HG03354 (cell line): ENCODE data around the gene C7orf25.

Source experiments
- ATAC-seq: cut with Tn5 transposase; IDR thresholded peaks from one replicate; pipeline ENCODE4 v1.9.1; 2021; ENCODE audit warnings: mild to moderate bottlenecking; ENCODE audit not compliant: unreplicated experiment, poor library complexity, severe bottlenecking

The C7orf25 gene

DNA sequence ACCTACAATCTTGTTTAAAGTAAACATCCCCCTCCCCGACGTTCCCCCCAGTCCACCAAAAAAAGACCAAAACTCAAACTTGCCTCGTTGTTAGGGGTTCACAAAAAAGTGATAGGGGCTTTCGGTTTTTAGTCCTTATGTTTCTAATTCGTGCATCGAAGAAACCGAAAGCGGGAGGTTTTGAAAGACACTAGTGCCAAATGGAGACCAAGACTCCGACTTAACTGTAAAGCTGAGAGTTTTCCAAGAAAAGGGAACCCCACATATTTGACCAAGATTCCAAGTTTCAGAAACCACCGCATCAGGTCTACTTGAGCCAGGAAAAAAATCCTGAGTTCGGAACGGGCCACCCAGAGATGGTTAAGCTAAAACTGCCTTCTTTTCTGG, 19.6 kb upstream of the C7orf25 start:
- ATAC-seq: no peak

DNA sequence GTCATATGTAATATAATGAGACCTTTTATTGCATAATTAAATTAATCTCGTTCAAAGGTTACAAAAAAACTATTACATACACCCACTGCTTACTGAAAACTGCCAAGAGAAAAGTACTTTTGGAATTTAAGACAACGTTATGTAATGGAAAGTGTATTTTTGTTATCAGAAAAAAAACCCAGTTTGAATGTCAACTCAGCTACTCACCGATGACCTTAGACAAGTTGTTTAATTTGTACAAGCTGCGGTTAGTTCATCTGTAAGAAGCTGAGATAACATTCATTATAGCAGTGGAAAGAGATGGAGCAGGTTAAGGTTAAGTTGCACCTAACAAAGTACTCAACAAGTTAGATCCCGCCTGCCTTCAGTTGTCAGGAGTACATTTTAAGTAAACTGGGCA, 19.0 kb upstream of the C7orf25 start:
- no peak for ATAC-seq

DNA sequence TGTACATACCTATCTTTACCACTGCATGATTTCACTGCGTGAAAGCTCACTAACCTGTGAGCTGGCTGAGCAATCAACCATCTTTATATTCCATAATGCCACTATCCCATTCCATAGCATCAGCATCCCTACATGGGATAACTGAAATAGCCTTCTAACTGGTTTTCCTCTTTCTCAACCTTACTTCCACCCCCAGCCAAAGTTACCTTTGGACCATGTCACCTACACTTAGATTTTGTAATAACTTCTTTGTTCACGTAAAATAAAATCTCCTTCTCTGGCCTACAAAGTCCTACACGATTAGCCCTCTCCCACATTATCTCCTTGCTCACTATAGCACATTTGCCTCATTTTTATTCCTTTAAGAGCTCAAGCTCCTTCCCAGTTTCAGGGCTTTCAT, 17.6 kb upstream of the C7orf25 start:
- no peak for ATAC-seq

DNA sequence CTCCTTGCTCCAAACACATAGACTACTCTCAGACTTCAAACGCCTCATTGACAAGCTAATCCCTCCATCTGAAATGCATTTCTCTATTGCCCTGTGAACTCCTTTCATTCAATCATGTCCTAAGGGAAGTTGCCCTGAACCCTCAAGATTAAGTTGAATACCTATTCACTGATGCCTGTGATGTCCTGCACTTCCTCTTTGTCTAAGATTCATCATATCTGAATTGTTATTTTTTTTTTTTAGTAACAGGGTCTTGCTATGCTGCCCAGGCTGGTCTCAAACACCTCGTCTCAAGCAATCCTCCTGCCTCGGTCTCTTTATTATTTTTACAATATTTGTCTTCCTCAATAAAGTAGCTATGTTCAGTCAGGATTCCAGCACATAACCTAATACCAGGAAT, 16.9 kb upstream of the C7orf25 start:
- no peak for ATAC-seq

DNA sequence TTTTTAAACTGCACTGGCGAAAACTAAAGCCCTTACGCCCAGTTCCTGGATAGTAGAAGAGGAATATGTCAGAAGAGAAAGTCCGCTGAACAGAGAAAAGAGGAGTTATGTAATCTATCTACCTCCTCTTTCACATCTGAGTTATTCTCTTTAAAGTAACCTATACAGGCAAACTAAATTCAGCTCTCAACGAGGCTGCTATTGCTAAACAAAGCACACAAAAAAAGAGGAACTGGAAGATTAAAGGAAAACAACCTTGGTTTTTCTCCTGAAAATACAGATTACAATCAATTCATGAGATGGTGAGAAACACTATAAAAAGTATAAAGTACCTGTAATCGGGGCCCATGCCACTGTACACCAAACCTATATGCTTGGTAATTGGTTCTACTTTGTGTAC, 14.3 kb upstream of the C7orf25 start:
- ATAC-seq: no peak

DNA sequence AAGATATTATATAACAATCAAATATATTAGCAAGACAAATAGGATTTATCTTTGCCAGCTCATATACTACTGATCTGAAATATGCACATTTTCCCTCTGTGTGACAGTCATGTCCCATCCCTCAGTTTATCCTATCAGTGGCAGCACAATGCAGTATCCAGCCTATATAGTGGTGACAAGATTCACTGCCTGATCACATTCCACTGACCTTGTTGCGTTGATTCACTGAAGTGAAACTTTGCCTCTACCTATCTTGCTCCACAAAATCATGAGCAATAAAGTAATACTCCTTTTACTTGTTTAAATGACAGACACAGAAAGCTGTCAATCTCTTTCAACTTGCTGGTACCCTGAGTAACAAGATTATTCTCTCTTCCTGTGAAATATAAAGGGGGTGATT, 13.8 kb upstream of the C7orf25 start:
- no peak for ATAC-seq

DNA sequence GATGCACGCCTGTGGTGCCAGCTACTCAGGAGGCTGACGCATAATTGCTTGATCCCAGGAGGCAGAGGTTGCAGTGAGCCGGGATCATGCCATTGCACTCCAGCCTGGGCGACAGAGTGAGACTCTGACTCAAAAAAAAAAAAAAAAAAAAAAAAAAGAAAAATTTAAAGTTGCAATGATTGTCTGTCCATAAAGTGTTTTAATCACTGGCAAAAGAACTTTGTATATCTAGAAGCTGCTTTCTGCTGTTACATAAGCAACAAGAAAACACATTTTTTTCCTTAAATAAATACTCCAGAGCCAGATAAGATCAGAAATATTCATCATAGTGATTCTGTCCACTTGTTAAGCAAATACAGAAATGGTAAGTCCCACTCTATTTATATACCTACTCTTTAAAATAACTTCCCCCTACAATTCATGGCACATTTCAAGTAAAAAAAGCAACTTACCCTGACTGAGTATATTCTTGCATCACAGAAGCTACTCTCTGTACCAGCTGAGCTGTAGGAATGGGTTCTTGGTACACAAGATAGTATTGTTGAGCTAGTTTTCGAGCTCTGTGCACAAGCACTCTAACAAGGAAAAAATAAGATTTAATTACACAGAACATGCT, 12.5 kb upstream of the C7orf25 start:
- no peak for ATAC-seq

DNA sequence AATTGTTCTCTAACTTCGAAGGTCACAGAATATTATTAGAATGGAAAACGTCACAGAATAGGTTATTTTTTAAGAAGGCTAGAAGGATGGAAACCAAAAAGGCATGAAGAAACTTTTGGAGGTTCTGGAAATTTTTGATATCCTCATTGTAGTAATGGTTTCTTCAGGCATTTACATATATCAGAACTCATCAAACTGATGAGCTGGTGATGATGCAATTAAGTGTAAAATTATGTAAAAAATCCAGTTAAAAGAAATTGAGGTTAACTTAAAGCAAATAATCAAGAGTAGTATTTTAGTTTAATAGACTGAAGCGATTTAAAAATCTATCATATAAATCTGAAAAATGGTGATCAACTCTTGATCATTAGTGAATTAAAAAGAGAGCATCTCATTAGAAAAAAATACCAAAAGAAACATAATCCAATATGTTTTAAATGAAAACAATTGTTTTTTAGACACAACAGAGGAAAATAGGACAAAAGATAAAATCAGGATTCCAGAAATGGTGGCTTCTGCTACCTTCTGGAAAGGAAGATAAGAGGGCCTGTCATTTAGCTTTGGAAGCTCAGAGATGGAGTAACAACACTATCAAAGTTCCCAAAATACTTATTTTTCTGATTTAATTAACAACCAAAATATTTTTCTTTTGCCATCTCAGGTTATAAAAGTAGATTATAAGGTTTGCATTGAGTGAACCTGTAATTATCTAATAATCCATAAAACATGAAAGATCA, 10.3 kb upstream of the C7orf25 start:
- no peak for ATAC-seq

DNA sequence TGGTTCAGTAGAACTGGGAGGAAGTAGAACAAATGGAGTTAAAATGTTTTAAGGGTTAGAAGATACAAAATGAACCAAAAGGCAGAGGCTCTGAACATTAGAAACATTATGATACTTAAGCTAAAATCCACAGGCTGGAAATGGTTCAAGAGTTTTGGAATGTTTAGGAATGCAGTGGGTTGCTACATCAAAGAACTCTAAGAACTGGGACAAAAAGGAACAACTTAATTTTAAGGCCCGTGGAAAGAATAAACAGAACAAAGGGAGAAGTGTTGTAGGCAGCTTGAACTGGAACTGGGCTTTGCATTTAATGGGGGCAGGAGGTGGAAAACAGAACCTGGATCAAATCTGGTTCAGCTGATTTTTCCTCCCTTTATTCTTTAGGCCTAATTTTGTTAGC, 3.5 kb upstream of the C7orf25 start:
- no peak for ATAC-seq

DNA sequence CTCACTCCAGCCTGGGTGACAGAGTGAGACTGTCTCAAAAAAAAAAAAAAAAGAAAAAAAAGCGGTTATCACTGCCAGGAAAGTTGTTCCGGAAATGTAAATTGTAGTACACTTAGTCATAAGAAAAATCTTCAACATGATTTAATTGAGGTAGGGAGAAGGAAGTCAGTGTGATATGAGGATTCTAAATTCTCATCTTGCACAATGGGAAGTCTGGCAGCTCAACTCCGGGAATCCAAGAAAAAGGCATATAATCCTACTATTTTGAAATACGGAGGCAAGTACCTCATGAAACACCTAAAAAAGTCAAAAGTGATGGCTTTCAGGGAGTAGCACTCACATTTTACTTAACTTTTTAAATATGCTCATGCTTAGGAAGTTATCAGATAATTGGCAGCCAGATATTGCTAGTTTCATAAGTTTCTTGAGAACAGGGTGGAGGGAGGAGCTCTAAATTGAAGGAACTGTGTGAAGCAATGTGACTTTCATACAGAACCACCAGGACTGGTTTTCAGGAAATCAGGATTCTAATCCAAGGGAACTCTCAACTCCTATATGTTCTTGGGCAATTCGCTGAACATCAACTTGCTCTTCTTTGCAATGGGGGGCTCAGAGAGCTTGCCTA, 2.7 kb upstream of the C7orf25 start:
- ATAC-seq: no peak

DNA sequence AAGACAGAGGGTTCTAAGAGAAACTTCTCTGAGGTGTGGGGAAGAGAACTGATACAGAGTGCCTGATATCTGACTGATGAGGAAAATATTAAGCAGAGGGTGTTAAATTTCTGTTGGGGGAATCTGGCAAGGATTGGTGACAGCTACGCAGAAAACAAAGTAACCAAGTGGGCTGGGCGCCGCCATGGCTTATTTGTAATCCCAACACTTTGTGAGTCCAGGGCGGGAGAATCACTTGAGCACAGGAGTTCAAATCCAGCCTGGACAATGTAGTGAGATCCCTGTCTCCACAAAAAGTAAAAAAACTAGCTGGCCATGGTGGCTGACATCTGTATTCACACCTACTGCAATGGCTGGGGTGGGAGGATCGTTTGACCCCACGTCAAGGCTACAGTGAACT, 2.1 kb upstream of the C7orf25 start:
- ATAC-seq: no peak

DNA sequence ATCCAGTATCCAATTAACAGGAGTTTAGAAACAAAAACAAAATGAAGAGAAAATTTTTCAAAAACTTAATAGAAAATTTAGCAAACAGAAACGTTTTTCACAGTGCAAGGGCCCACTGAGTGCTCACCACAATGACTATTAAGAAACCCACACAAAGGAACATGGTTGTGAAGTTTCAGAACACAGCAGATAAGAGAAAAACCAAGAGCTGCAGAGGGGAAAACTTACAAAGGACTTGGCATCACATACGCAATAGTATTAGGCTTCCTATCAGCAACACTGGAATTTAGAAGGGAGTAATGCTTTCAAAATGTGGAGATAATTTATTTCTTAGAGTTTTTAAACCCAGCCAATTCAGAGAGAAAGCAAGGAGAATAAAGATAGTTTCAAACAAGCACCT, 1.7 kb upstream of the C7orf25 start:
- ATAC-seq: no peak

DNA sequence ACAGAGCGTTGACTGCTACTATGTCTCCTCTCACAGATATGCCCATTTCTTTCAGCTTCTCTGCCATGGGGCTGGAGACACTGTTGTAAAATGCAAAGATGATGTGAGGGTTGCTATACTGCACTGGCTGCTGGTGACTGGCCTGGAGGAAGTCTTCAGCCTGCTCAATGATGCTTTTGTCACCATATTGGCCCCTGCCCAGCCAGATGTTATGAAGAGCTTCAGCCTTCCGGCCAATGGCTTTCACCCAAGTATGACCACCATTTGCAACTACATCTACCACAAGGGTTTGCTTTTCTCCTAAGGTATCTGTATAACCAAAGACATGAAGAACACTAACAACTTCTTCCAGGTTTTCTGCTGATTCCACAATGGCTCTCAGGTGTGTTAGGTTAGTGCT, 1.6 kb downstream of the C7orf25 start:
- ATAC-seq: no peak

DNA sequence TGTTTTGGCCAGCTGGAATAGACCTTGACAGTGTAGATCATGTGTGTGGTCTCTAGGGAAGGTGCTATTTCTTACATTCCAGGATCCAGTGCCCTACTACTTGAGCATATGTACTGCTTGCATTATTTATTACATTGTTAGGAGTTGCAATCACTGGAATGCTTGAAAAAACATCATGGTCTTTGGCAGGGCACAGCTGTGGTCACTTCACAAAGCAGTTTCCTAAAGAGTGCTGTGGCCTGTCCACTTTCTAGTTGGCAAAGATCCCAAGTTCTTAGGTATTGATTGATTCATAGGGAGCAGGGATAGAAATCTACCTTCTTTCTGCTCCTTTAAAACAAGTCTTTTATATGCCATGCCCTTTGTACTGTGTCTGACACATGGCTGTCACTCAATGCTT, 4.6 kb downstream of the C7orf25 start:
- no peak for ATAC-seq

DNA sequence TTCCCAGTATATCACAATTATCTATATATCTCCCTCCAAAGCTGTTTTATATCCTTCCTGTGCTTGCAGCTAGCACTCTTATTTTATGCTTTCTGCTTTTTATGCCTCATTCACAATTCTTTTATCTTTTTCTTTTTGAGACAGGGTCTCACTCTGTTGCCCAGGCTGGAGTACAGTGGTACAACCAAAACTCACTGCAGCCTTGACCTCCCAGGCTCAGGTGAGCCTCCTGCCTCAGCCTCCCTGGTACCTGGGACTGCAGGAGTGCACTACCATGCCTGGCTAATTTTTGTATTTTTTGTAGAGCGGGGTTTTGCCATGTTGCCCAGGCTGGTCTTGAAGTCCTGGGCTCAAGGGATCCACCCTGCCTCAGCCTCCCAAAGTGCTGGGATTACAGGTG, 5.7 kb downstream of the C7orf25 start:
- ATAC-seq: no peak

DNA sequence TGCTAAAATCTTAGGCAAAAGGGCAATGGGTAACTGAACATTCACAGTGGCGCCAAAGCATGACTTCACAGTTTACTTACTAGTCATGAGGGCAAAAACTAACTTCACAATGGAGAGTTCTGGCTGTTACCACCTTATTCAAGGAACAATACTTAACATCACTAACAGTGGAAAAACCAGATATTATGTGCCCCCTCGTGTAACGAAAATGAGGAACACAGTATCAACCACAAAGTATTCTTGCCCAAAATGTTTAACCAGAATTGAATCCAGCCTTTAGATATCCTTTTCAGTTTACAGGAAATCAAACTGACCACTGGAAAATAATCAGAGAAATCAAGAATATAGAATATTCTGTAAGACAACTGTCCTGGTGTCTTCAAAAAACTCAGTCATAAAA, 9.5 kb downstream of the C7orf25 start:
- ATAC-seq: no peak

DNA sequence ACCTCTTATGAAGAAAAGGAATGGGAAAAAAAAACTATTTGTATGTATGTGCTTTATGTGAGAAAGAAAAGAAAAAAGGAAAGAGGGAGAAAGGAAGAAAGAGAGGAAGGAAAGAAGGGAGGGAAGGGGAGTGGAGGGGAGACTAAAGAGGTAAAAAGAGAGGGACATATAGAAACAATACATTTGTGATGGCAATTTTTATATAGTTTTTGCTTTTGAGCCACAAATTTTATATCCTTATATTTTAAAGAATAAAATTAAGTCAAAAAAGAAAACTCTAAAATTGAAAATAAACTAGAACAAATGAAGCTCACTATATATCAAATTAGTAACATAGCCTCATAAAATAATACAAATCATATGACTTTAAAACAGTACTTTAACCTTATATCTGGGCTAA, 11.0 kb downstream of the C7orf25 start:
- ATAC-seq: no peak

DNA sequence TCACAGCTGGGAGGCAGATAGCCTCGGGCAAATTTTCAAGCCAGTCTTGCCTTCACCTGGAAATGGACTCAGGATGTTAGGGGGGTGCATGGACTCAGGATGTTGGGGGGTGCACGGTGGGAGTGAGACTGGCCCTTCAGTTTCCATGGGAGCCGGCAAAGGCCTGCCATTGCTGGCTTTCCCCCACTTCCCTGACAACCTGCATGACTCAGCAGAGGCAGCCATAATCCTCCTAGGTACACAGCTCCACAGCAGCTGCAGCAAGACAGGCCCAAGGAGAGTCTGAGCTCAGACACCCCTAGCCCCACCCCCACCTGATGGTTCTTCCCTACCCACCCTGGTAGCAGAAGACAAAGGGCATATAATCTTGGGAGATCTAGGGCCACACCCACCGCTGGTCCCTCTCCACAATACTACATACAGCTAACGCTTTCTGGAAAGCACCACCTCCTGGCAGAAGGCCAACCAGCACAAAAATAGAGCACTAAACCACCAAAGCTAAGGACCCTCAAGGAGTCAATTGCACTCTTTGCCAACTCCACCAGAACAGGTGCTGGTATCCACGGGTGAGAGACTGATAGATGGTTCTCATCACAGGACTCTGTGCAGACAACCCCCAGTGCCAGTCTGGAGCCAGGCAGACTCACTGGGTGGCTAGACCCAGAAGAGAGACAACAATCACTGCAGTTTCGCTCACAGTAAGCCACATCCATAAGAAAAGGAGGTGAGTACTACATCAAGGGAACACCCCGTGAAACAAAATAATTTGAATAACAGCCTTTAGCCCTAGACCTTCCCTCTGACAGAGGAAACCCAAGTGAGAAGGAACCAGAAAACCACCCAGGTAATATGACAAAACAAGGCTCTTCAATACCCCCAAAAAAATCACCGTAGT, 18.3 kb downstream of the C7orf25 start:
- ATAC-seq: no peak

DNA sequence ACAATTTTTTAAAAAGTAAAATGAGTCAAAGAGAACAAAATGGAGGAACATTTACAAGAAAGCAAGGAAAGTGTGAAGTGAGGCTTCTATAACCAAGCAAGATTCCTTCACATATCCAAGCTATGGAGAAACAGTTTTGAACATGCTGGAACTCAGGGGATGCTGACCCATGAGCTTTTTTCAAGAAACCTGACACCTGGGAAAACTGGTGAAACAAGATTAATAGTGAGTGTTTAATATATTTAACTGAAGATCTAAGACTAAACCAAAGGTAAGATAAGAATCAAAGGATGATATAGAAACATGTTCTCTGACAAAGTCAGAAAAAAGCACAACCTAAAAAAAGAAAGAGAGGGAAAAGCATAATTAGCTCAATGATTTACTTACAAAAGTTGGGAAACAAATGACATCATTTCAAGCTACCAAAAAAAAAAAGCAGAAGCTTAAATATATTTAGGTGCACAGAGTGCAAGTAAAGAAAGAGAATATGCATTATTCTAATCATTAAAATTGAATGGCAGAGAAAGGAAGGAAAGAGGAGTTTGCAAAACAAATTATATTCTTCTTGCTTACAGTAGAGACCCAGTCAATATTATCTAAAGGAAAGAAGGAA, 24.9 kb downstream of the C7orf25 start:
- no peak for ATAC-seq

DNA sequence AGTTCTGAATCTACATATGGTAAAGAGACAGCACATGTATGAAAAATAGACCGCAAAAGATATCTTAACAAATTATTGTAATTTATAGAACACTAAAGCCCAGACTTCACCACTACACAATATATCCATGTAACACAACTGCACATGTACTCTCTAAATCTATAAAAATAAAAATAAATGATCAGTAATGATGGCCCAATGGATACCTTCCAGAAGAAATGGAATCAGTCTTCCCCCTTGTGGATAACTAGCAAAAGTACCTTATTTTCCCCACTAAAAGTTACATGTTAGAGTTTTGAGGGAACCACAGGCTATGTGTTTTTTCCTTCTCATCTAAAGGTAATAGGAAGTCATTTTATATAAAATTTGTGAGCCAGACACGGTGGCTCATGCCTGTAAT, 25.7 kb downstream of the C7orf25 start:
- ATAC-seq: no peak
